IMR-90 (cell line): ENCODE measurements around the gene HSPD1. TPM values are rescaled to one million over a fixed set of nuclear protein-coding genes. Genes with fewer than 3 reads are reported as not detected.

ENCODE experiments used
- ATAC-seq: fragments of 200-7000 bp; cut with Tn5 transposase; 2 replicates; pipeline ENCODE4 v1.9.1; 2020; ENCODE audit warnings: low read depth, mild to moderate bottlenecking, moderate library complexity
- BruUV-seq: library from RNA; stranded (reverse); fragments of 400-500 nt; replicated peaks from 2 replicates; lab custom pipeline; 2021; lab: Mats Ljungman, UMichigan
- CTCF ChIA-PET: fragments of 300-600 bp; formaldehyde crosslinking; extraction: SDS; loops from one replicate; lab custom pipeline; 2021; ENCODE audit warnings: antibody characterized with exemption; lab: Yijun Ruan, JAX
- POLR2A ChIA-PET: fragments of 300-600 bp; sonication (Branson Sonifier 250); formaldehyde crosslinking; loops from one replicate; lab custom pipeline; 2022; ENCODE audit warnings: antibody characterized with exemption; ENCODE audit not compliant: unreplicated experiment; lab: Charles Lee
- DNase-seq: peaks from one replicate; pipeline ENCODE4 v3.0.0; 2013
- H2AFZ ChIP-seq: replicated peaks from 2 replicates; pipeline ENCODE3; 2013; ENCODE audit warnings: low read length, mild to moderate bottlenecking; ENCODE audit not compliant: poor library complexity
- H2AK5ac ChIP-seq: 2 replicates; pipeline ENCODE4 v1.6.1; 2013; ENCODE audit warnings: low read depth, low read length, inconsistent platforms
- H2AK9ac ChIP-seq: replicated peaks from 2 replicates; pipeline ENCODE3; 2013; ENCODE audit warnings: mild to moderate bottlenecking, low read depth, low read length, moderate library complexity; ENCODE audit not compliant: poor library complexity
- H2BK120ac ChIP-seq: 2 replicates; pipeline ENCODE4 v1.6.1; 2013; ENCODE audit warnings: low read depth, low read length, inconsistent platforms
- H2BK15ac ChIP-seq: 3 replicates; pipeline ENCODE4 v1.6.1; 2013; ENCODE audit warnings: low read depth, low read length, inconsistent platforms
- H2BK20ac ChIP-seq: 2 replicates; pipeline ENCODE4 v1.6.1; 2013; ENCODE audit warnings: low read depth, mild to moderate bottlenecking, inconsistent platforms, low read length, moderate library complexity
- H2BK5ac ChIP-seq: 2 replicates; pipeline ENCODE4 v1.6.1; 2013; ENCODE audit warnings: mild to moderate bottlenecking, low read depth, low read length, inconsistent platforms; ENCODE audit not compliant: poor library complexity, severe bottlenecking
- H3K14ac ChIP-seq: replicated peaks from 2 replicates; pipeline ENCODE4 v1.6.1; 2013; ENCODE audit warnings: low read depth, low read length, inconsistent platforms
- H3K18ac ChIP-seq: 2 replicates; pipeline ENCODE4 v1.6.1; 2013; ENCODE audit warnings: low read depth, low read length, control low read depth
- H3K23ac ChIP-seq: 2 replicates; pipeline ENCODE4 v1.6.1; 2013; ENCODE audit warnings: low read depth, low read length, inconsistent platforms
- H3K27ac ChIP-seq: 2 replicates; pipeline ENCODE4 v1.5.1; 2013; ENCODE audit warnings: mild to moderate bottlenecking, control low read depth, low read length; ENCODE audit not compliant: insufficient read depth
- H3K27me3 ChIP-seq: 2 replicates; pipeline ENCODE4 v1.6.1; 2013; ENCODE audit warnings: low read length; ENCODE audit not compliant: control insufficient read depth, insufficient read depth
- H3K36me3 ChIP-seq: 2 replicates; pipeline ENCODE4 v1.6.1; 2013; ENCODE audit warnings: low read length, mixed read lengths; ENCODE audit not compliant: control insufficient read depth, insufficient read depth
- H3K4ac ChIP-seq: 2 replicates; pipeline ENCODE4 v1.6.1; 2013; ENCODE audit warnings: low read depth, low read length, inconsistent platforms
- H3K4me1 ChIP-seq: 2 replicates; pipeline ENCODE4 v1.6.1; 2013; ENCODE audit warnings: low read length, mixed read lengths; ENCODE audit not compliant: control insufficient read depth, insufficient read depth
- H3K4me2 ChIP-seq: 2 replicates; pipeline ENCODE4 v1.6.1; 2013; ENCODE audit warnings: low read depth, mild to moderate bottlenecking, control low read depth, low read length, moderate library complexity
- H3K4me3 ChIP-seq: 2 replicates; pipeline ENCODE4 v1.5.1; 2013; ENCODE audit warnings: low read depth, mild to moderate bottlenecking, control low read depth, low read length, moderate library complexity; ENCODE audit not compliant: insufficient read depth
- H3K56ac ChIP-seq: 2 replicates; pipeline ENCODE4 v1.6.1; 2013; ENCODE audit warnings: low read length, inconsistent platforms; ENCODE audit not compliant: insufficient read depth; ENCODE audit errors: extremely low read depth
- H3K79me1 ChIP-seq, 2 experiments: 2 replicates each; pipeline ENCODE4 v1.6.1; 2013; ENCODE audit warnings: low read length in 2 of 2, inconsistent platforms in 1 of 2, low read depth in 1 of 2
- H3K9ac ChIP-seq: 2 replicates; pipeline ENCODE4 v1.6.1; 2013; ENCODE audit warnings: low read depth, low read length, control low read depth
- H3K9me1 ChIP-seq: 2 replicates; pipeline ENCODE4 v1.6.1; 2013; ENCODE audit warnings: low read length, inconsistent platforms; ENCODE audit not compliant: insufficient read depth
- H3K9me3 ChIP-seq: 2 replicates; pipeline ENCODE4 v1.6.1; 2013; ENCODE audit warnings: low read length; ENCODE audit not compliant: control insufficient read depth, insufficient read depth
- H4K20me1 ChIP-seq: 2 replicates; pipeline ENCODE4 v1.6.1; 2013; ENCODE audit warnings: low read length, inconsistent platforms; ENCODE audit not compliant: insufficient read depth
- H4K5ac ChIP-seq: 2 replicates; pipeline ENCODE4 v1.6.1; 2013; ENCODE audit warnings: mild to moderate bottlenecking, low read depth, low read length, control low read depth
- H4K8ac ChIP-seq, 2 experiments: 2 replicates each; pipeline ENCODE4 v1.6.1; 2013; ENCODE audit warnings: low read depth in 2 of 2, low read length in 2 of 2, control low read depth in 1 of 2, inconsistent platforms in 1 of 2
- H4K91ac ChIP-seq: 2 replicates; pipeline ENCODE4 v1.6.1; 2013; ENCODE audit warnings: low read depth, low read length, inconsistent platforms; ENCODE audit not compliant: insufficient read depth
- BHLHE40 ChIP-seq: fragments of 150-350 bp; IDR thresholded peaks from 2 replicates; pipeline ENCODE4 v1.6.1; 2016; ENCODE audit warnings: mild to moderate bottlenecking, low read depth, low read length
- FOS ChIP-seq: fragments of 150-350 bp; IDR thresholded peaks from 2 replicates; pipeline ENCODE4 v1.6.1; 2016; ENCODE audit warnings: low read depth, low read length
- MAFK ChIP-seq: IDR thresholded peaks from 2 replicates; pipeline ENCODE4 v1.6.1; 2012; ENCODE audit warnings: low read depth, low read length, improper control_type of control experiment
- MXI1 ChIP-seq: IDR thresholded peaks from 2 replicates; pipeline ENCODE4 v1.6.1; 2012; ENCODE audit warnings: low read depth, mild to moderate bottlenecking, low read length, moderate library complexity, borderline replicate concordance
- RCOR1 ChIP-seq: IDR thresholded peaks from 2 replicates; pipeline ENCODE4 v1.6.1; 2012; ENCODE audit warnings: mild to moderate bottlenecking, low read length, improper control_type of control experiment; ENCODE audit not compliant: insufficient replicate concordance
- RFX5 ChIP-seq: IDR thresholded peaks from 2 replicates; pipeline ENCODE4 v1.8.0; 2012; ENCODE audit warnings: low read depth, mild to moderate bottlenecking, low read length, moderate library complexity
- WGBS, 2 experiments: methylation state at CpG; one replicate each; pipeline versions ENCODE4 v1.1.5 to v1.1.7; 2013; ENCODE audit warnings: missing lambda C conversion rate in 2 of 2; ENCODE audit not compliant: insufficient read length in 1 of 2; ENCODE audit errors: extremely low coverage in 2 of 2; 5-methylcytosine and 5-hydroxymethylcytosine counted together
- dilution Hi-C: fragments of 300-500 bp; cut with HindIII; formaldehyde crosslinking; loops from one replicate; pipeline ENCODE4 v1.14.3; 2018; ENCODE audit warnings: low sequenced_read_pairs; ENCODE audit not compliant: unreplicated experiment
- in situ Hi-C: fragments of 300-500 bp; cut with MboI; formaldehyde crosslinking; loops from 3 replicates; pipeline ENCODE4 v1.14.3; 2019; ENCODE audit warnings: low sequenced_read_pairs, inconsistent platforms, mixed read lengths
- intact Hi-C: fragments of 100-400 bp; cut with micrococcal nuclease; formaldehyde crosslinking; loops from 2 replicates; pipeline ENCODE4 v1.10.0; 2022
- polyA plus RNA-seq, 3 experiments: library from polyadenylated mRNA; depleted of rRNA; stranded (reverse); fragments of >200 nt; gene quantifications; 2 replicates each; pipeline ENCODE4 v1.2.3, GENCODE V29; 2012; ENCODE audit warnings: low replicate concordance in 1 of 3
- total RNA-seq: library from RNA; depleted of rRNA; stranded (reverse); fragments of >200 nt; gene quantifications from 2 replicates; pipeline ENCODE4 v1.2.3, GENCODE V29; 2012

Gene HSPD1
- total and polyA plus RNA-seq, 2 of the 4 experiments (the other 2 are of a cell fraction) = 171 TPM

GRCh38 chr2:197515315-197515738 is 15.7 kb upstream of the HSPD1 start:
- peak overlapping the region; percentile 37 for H4K5ac ChIP-seq
- CTCF ChIA-PET = no interaction called here
- H3K36me3 ChIP-seq = no peaks in the 10 kb centered on the region
- dilution Hi-C loops = no loop called here
- no peak for TF ChIP-seq RFX5
- no peak for TF ChIP-seq MAFK
- no peak for TF ChIP-seq BHLHE40
- no peak for TF ChIP-seq FOS
- no peak for TF ChIP-seq RCOR1
- TF ChIP-seq MXI1 = no peak
- 0 out of 2 replicates have a peak, but pooled peaks cover 1% of the 10 kb centered on the region for H3K9me1 ChIP-seq
- POLR2A ChIA-PET = interaction anchor here (0.6 kb wide), 1 partner anchor 16 kb away, joined by 3 read pairs; the partner anchor contains the start of gene HSPD1
- H3K56ac ChIP-seq = peak overlapping the region; percentile 58
- 0 out of 4 replicates have a peak, but pooled peaks cover 0 to 8% of the 10 kb centered on the region in 2 experiments for H3K79me1 ChIP-seq
- ATAC-seq (no peak), DNase-seq (peak; percentile 31)
- H3K4me3 ChIP-seq = peak overlapping the region; percentile 80
- 5% methylated on average over 14 of the region's 16 CpGs; no CpG with 5 or more reads in 1 of the 2 experiments for WGBS, 2 experiments
- H3K18ac ChIP-seq = peak overlapping the region; percentile 21
- H3K23ac ChIP-seq = peak overlapping the region; percentile 79
- peak overlapping the region; percentile 70 for H4K91ac ChIP-seq
- peak overlapping the region; percentile 70 for H2BK120ac ChIP-seq
- H2AFZ ChIP-seq = peak overlapping the region; percentile 95
- in situ Hi-C loops = loop anchor here (10.0 kb wide), 1 partner anchor 189 kb away; the partner anchor contains the start of gene MARS2
- H3K4me2 ChIP-seq = peak overlapping the region; percentile 83
- H2BK20ac ChIP-seq = no peak overlapping the region
- H3K27ac ChIP-seq = peak overlapping the region; percentile 65
- no peaks in the 10 kb centered on the region for H3K27me3 ChIP-seq
- no peaks in the 10 kb centered on the region for H3K9me3 ChIP-seq
- BruUV-seq = no TSS peak
- H3K4me1 ChIP-seq = peaks cover 4% of the 10 kb centered on the region; the same call in 1 of the 2 replicates
- H3K9ac ChIP-seq = peak overlapping the region; percentile 80
- peak overlapping the region; percentile 2; the same call in 1 of the 3 replicates for H2BK15ac ChIP-seq
- peak overlapping the region; percentile 99 for H2AK9ac ChIP-seq
- peaks cover under 1% of the 10 kb centered on the region; the same call in 1 of the 2 replicates for H4K20me1 ChIP-seq
- no peak overlapping the region for H2AK5ac ChIP-seq
- H2BK5ac ChIP-seq = peak overlapping the region; percentile 83
- peak overlapping the region; percentile 40 to 87 for H4K8ac ChIP-seq
- intact Hi-C loops = loop anchor here (5.0 kb wide), 2 partner anchors 157 to 192 kb away; partner anchors contain the start of gene MARS2
- H3K4ac ChIP-seq = peak overlapping the region; percentile 90
- peak overlapping the region; percentile 89 for H3K14ac ChIP-seq
